Measurements from ENCODE around the gene TM9SF1. TPM values are rescaled to one million over a fixed set of nuclear protein-coding genes. Genes with fewer than 3 reads are reported as not detected.

Gene TM9SF1
- total and polyA plus RNA-seq, 9 of the 15 experiments (the other 6 are each of a cell fraction or from before 2014, with no cell fraction given): 5.3 to 20.3 (median 11.8) TPM

- TF ChIP-seq NR2C2 (CRISPR knock-in tag; IDR thresholded peaks at IDR 0.05): no peak
- no peak for TF ChIP-seq NR2C2 (tag; IDR thresholded peaks at IDR 0.05)
These were observed 10.2 kb downstream of the TM9SF1 start (continued) for GRCh38 chr14:24185026-24185425.

GRCh38 chr14:24184104-24184970, 10.9 kb downstream of the TM9SF1 start:
- peak overlapping the region in 1 of 2 experiments; percentile 52; a peak in 2 of 4 replicates for H3K9ac ChIP-seq (ENCODE audit: insufficient read depth in 1 of 2, low read depth in 2 of 2, low read length in 2 of 2)
- peaks cover 18% of the 10 kb centered on the region for H3K79me2 ChIP-seq (ENCODE audit: control insufficient read depth, insufficient read depth, low read length)
- peaks cover 3% of the 10 kb centered on the region for H3K9me1 ChIP-seq (ENCODE audit: control insufficient read depth, insufficient read depth, low read length)
- FAIRE-seq: no peak
- H3K4me3 ChIP-seq: no peak overlapping the region
- H3K36me3 ChIP-seq (ENCODE audit: control insufficient read depth, insufficient read depth, low read length): peaks cover 85% of the 10 kb centered on the region; the same call in 2 of the 3 replicates
- CTCF ChIA-PET (ENCODE audit: low intra/inter-chr PET ratio): no interaction called here
- 88% methylated on average over 10 of the region's 19 CpGs for WGBS (ENCODE audit: insufficient coverage, low coverage, missing lambda C conversion rate)
- peaks cover 9% of the 10 kb centered on the region; the same call in 1 of the 2 replicates for H4K20me1 ChIP-seq (replicated peaks; ENCODE audit: control insufficient read depth, insufficient read depth, low read length)
- POLR2A ChIA-PET: interaction anchor here (0.6 to 0.9 kb wide), 2 partner anchors 11 to 37 kb away, joined by 3 read pairs; partner anchors contain the start of genes RNF31 and TM9SF1
- H3K4me2 ChIP-seq (ENCODE audit: insufficient read depth, low read length): no peak overlapping the region
- no peak for DNase-seq (ENCODE audit: extremely low read depth in 1 of 4, low spot score in 3 of 4)
- no peaks in the 10 kb centered on the region for H3K27me3 ChIP-seq (ENCODE audit: control insufficient read depth in 2 of 2, insufficient read depth in 2 of 2, low read length in 2 of 2)
- no peaks in the 10 kb centered on the region for H3K9me3 ChIP-seq (replicated peaks; ENCODE audit: control insufficient read depth, insufficient read depth, low read depth, low read length)
- no peak for ATAC-seq
- H2AFZ ChIP-seq (ENCODE audit: low read depth, low read length): no peak overlapping the region
- peaks cover 0 to 17% of the 10 kb centered on the region in 2 experiments; a peak in 3 of 5 replicates for H3K4me1 ChIP-seq (replicated peaks in 1 of 2; ENCODE audit: control insufficient read depth in 2 of 2, insufficient read depth in 2 of 2, low read length in 2 of 2)
- H3K27ac ChIP-seq (ENCODE audit: extremely low read depth, low read depth, low read length): no peak overlapping the region
- BruUV-seq (replicated peaks): no TSS peak
- in situ Hi-C loops (cut with MboI) (no loop called here), intact Hi-C loops (cut with micrococcal nuclease) (no loop called here)
- TF ChIP-seq ZC3H8 (IDR thresholded peaks at IDR 0.05) (no peak), KAT7 (CRISPR knock-in tag; IDR thresholded peaks at IDR 0.05; ENCODE audit: borderline replicate concordance) (no peak), NCOA4 (IDR thresholded peaks at IDR 0.05; ENCODE audit: partially characterized antibody) (no peak), ZBTB11 (CRISPR knock-in tag; IDR thresholded peaks at IDR 0.05) (no peak), ELF4 (CRISPR knock-in tag; IDR thresholded peaks at IDR 0.05) (no peak), RBFOX2 (IDR thresholded peaks at IDR 0.05; ENCODE audit: low read depth, low read length) (no peak), ARID1B (IDR thresholded peaks at IDR 0.05) (no peak), ZNF780A (CRISPR knock-in tag; IDR thresholded peaks at IDR 0.05) (no peak), BRD9 (IDR thresholded peaks at IDR 0.05; ENCODE audit: low read depth, partially characterized antibody) (no peak)
